Measurements from ENCODE around the gene MAGIX. TPM values are rescaled to one million over a fixed set of nuclear protein-coding genes. Genes with fewer than 3 reads are reported as not detected.
"Not testable (repeated sequence)": the region's sequence is repeated elsewhere in the genome, so short reads cannot be mapped to it uniquely, and the experiment has no call there.

The MAGIX gene
- total RNA-seq, 1 donor from 2014 or later, result 2.1 TPM

DNA sequence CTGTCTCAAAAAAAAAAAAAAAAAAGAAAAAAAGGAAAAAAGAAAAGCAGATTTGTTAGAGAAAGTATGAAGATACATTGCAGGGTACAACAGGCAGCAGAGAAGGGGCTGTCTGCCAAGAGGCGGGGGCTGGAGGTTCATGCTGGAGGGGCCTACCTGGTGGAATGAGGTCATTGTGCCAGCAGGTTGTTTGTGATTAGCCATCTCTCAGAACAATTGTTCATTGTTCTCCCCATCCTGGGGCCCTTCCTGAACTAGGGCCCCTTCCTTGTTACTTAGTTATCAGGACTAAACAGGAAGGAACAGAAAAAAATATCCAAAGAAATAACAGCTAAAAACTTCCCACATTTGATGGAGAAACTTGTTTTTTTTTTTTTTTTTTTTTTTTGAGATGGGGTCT, 25.1 kb upstream of the MAGIX start:
- no peaks in the 10 kb centered on the region for H3K4me1 ChIP-seq (ENCODE audit: control insufficient read depth in 3 of 3, insufficient read depth in 3 of 3, low read length in 3 of 3)

DNA sequence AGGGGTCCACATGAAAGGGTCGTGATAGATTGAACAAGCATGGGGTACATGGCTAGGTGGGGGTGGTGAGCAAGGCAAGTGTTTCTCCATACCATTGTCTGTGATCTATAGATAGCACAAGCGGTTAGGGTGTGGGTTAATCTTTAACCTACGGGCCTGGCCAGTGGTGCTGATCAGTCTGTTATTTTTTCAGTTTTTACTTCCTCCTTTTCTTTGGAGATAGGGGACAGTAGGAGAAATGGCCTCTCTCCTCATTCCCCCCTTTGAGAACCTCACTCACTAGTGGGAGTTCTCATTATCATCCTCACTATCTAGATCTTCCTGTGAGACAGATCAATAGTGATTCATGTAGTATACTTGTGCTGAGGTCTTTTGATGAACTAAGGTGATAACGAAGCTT, 22.8 kb upstream of the MAGIX start:
- Histone ChIP-seq H3K4me1 (ENCODE audit: control insufficient read depth in 3 of 3, insufficient read depth in 3 of 3, low read length in 3 of 3) (no peaks in the 10 kb centered on the region), H3K27me3 (ENCODE audit: control insufficient read depth in 3 of 3, insufficient read depth in 3 of 3, low read length in 3 of 3) (no peaks in the 10 kb centered on the region), H3K36me3 (ENCODE audit: control insufficient read depth in 3 of 3, insufficient read depth in 3 of 3, low read length in 3 of 3) (peaks cover 0 to 3% (median 2%) of the 10 kb centered on the region in 3 donors), H3K4me3 (ENCODE audit: low read length in 3 of 3) (no peak overlapping the region), H3K9me3 (ENCODE audit: control insufficient read depth in 3 of 3, low read length in 3 of 3) (peaks cover 0 to 2% (median 0%) of the 10 kb centered on the region in 3 donors), H3K9ac (ENCODE audit: low read depth in 1 of 3, low read length in 3 of 3) (no peak overlapping the region), H3K27ac (ENCODE audit: low read depth, low read length) (no peak overlapping the region)

More for the DNA sequence above, 25.1 kb upstream of the MAGIX start:
- Histone ChIP-seq H3K9ac (ENCODE audit: low read depth in 1 of 3, low read length in 3 of 3) (no peak overlapping the region), H3K36me3 (ENCODE audit: control insufficient read depth in 3 of 3, insufficient read depth in 3 of 3, low read length in 3 of 3) (peaks cover 0 to 3% (median 2%) of the 10 kb centered on the region in 3 donors), H3K9me3 (ENCODE audit: control insufficient read depth in 3 of 3, low read length in 3 of 3) (peaks cover 0 to 2% (median 0%) of the 10 kb centered on the region in 3 donors), H3K4me3 (ENCODE audit: low read length in 3 of 3) (no peak overlapping the region), H3K27ac (ENCODE audit: low read depth, low read length) (no peak overlapping the region), H3K27me3 (ENCODE audit: control insufficient read depth in 3 of 3, insufficient read depth in 3 of 3, low read length in 3 of 3) (no peaks in the 10 kb centered on the region)

DNA sequence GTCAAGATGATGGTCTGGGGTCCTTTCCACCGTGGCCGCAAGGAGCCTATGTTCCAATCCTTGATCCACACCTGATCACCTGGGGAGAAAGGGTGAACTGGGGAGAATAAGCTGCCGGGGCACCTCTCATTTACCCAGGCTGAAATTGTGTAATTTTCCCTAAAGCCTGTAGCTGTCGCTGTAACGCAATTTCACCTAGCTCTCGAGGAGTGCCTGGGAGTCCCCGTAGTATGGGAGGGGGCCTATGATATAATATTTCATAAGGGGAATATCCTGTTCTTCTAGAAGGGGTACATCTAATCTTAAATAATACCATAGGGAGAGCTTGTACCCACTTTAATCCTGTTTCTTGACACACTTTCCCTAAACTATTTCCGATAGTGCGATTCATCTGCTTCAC, 20.3 kb upstream of the MAGIX start:
- not testable (repeated sequence) for H3K27me3 ChIP-seq (ENCODE audit: control insufficient read depth in 3 of 3, insufficient read depth in 3 of 3, low read length in 3 of 3); H3K4me3 ChIP-seq (ENCODE audit: low read length in 3 of 3); H3K9ac ChIP-seq (ENCODE audit: low read depth in 1 of 3, low read length in 3 of 3); H3K4me1 ChIP-seq (ENCODE audit: control insufficient read depth in 3 of 3, insufficient read depth in 3 of 3, low read length in 3 of 3); H3K27ac ChIP-seq (ENCODE audit: low read depth, low read length); H3K36me3 ChIP-seq (ENCODE audit: control insufficient read depth in 3 of 3, insufficient read depth in 3 of 3, low read length in 3 of 3); H3K9me3 ChIP-seq (ENCODE audit: control insufficient read depth in 3 of 3, low read length in 3 of 3)

DNA sequence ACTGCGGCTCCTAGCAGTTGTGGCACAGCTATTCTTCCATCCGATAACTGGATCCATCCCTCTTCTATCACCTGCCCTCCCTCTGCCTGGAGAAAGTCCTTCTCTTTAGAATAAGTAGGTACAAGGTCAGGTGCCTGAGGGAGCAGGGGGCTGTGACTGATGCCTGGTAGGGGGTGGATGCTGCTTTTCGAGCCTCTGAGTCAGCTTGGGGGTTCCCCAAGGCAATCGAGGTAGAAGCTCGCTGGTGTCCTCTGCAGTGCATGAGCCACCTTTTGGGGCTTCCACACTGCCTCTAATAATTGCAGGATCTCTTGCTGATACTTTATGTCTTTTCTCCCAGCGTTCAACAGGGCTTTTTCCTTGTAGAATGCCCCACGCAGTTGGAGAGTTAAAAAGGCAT, 19.4 kb upstream of the MAGIX start:
- not testable (repeated sequence) for H3K9me3 ChIP-seq (ENCODE audit: control insufficient read depth in 3 of 3, low read length in 3 of 3); H3K36me3 ChIP-seq (ENCODE audit: control insufficient read depth in 3 of 3, insufficient read depth in 3 of 3, low read length in 3 of 3); H3K4me3 ChIP-seq (ENCODE audit: low read length in 3 of 3); H3K27me3 ChIP-seq (ENCODE audit: control insufficient read depth in 3 of 3, insufficient read depth in 3 of 3, low read length in 3 of 3); H3K9ac ChIP-seq (ENCODE audit: low read depth in 1 of 3, low read length in 3 of 3); H3K4me1 ChIP-seq (ENCODE audit: control insufficient read depth in 3 of 3, insufficient read depth in 3 of 3, low read length in 3 of 3); H3K27ac ChIP-seq (ENCODE audit: low read depth, low read length)

DNA sequence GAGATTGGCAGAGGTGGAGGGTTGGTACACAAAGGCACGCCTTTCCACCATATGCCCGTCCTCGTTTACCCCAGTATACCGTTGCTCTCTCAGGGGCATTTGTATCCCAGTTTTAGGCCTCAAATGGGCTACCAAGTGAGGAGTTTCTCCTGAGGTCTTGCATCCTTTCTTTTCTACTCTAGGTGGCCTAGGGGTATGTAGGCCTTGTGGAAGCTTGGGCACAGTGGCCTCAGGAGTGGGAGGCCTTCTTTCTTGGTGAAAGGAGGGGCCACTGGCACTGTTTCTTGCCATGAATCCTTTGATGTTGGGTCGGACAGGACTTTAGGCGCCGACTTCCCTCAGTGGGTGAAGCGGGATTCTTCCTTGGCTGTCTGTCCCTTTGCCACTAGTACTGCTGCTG, 15.3 kb upstream of the MAGIX start:
- H3K27me3 ChIP-seq (ENCODE audit: control insufficient read depth in 3 of 3, insufficient read depth in 3 of 3, low read length in 3 of 3), result no peaks in the 10 kb centered on the region
- no peak overlapping the region for H3K4me3 ChIP-seq (ENCODE audit: low read length in 3 of 3)
- H3K4me1 ChIP-seq (ENCODE audit: control insufficient read depth in 3 of 3, insufficient read depth in 3 of 3, low read length in 3 of 3), result no peaks in the 10 kb centered on the region
- H3K27ac ChIP-seq (ENCODE audit: low read depth, low read length), result no peak overlapping the region
- H3K9me3 ChIP-seq (ENCODE audit: control insufficient read depth in 3 of 3, low read length in 3 of 3), result no peaks in the 10 kb centered on the region
- H3K36me3 ChIP-seq (ENCODE audit: control insufficient read depth in 3 of 3, insufficient read depth in 3 of 3, low read length in 3 of 3), result no peaks in the 10 kb centered on the region
- no peak overlapping the region for H3K9ac ChIP-seq (ENCODE audit: low read depth in 1 of 3, low read length in 3 of 3)

DNA sequence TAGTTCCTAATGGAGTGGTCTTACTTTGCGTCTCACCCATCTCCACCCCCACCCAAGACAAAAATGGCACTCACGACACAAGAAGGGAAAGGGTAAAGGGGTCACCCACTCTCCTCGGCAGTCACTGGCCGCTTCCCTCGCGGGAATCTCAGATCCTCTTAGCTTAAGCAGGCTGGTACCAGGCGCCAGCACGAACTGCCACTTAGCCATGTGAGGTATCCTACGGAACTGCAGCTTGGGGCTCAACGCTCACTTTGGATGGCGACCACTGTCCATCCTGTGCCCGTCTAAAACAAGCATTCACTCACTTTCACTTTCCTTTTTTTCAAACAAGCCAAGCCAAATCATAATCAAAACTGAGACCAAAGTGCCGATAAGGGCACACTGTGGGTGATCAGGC, 14.6 kb upstream of the MAGIX start:
- Histone ChIP-seq H3K27me3 (ENCODE audit: control insufficient read depth in 3 of 3, insufficient read depth in 3 of 3, low read length in 3 of 3) (no peaks in the 10 kb centered on the region), H3K9ac (ENCODE audit: low read depth in 1 of 3, low read length in 3 of 3) (no peak overlapping the region), H3K9me3 (ENCODE audit: control insufficient read depth in 3 of 3, low read length in 3 of 3) (no peaks in the 10 kb centered on the region), H3K4me3 (ENCODE audit: low read length in 3 of 3) (no peak overlapping the region), H3K27ac (ENCODE audit: low read depth, low read length) (no peak overlapping the region), H3K4me1 (ENCODE audit: control insufficient read depth in 3 of 3, insufficient read depth in 3 of 3, low read length in 3 of 3) (no peaks in the 10 kb centered on the region), H3K36me3 (ENCODE audit: control insufficient read depth in 3 of 3, insufficient read depth in 3 of 3, low read length in 3 of 3) (no peaks in the 10 kb centered on the region)

DNA sequence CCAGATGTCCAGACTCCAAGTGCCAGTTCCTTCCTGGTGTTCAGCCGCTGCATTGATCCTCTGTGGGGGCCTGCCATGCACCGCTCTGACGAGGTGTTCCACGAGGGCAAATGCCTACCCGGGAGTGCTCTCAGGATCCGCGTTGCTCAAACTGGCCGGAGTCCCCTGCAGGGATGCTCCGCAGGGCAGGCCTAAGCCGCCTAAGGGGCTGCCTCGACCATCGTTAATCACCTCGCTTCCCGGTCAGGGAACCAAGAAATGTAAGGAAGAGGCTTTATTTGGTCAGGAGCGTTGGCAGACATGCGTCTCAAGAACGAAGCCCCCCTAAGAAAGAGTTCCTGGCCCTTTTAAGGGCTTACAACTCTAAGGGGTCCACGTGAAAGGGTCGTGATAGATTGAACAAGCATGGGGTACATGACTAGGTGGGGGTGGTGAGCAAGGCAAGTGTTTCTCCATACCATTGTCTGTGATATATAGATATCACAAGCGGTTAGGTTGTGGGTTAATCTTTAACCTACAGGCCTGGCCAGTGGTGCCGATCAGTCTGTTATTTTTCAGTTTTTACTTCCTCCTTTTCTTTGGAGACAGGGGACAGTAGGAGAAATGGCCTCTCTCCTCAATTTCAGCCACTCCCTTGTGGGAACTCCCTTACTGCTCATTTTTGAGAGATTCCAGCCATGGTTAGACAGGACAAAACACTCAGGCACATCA, 14.0 kb upstream of the MAGIX start:
- H3K36me3 ChIP-seq (ENCODE audit: control insufficient read depth in 3 of 3, insufficient read depth in 3 of 3, low read length in 3 of 3); H3K4me3 ChIP-seq (ENCODE audit: low read length in 3 of 3); H3K9me3 ChIP-seq (ENCODE audit: control insufficient read depth in 3 of 3, low read length in 3 of 3); H3K4me1 ChIP-seq (ENCODE audit: control insufficient read depth in 3 of 3, insufficient read depth in 3 of 3, low read length in 3 of 3); H3K27ac ChIP-seq (ENCODE audit: low read depth, low read length); H3K9ac ChIP-seq (ENCODE audit: low read depth in 1 of 3, low read length in 3 of 3); H3K27me3 ChIP-seq (ENCODE audit: control insufficient read depth in 3 of 3, insufficient read depth in 3 of 3, low read length in 3 of 3): not testable (repeated sequence)

DNA sequence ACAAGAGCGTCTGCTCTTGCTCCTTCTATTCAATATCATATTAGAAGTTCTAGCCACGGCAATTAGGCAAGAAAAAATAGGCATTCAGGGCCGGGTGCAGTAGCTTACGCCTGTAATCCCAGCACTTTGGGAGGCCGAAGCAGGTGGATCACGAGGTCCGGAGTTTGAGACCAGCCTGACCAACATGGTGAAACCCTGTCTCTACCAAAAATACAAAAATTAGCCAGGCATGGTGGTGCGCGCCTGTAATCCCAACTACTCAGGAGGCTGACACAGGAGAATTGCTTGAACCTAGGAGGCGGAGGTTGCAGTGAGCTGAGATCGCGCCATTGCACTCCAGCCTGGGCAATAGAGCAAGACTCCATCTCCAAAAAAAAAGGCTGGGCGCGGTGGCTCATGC, 13.3 kb upstream of the MAGIX start:
- H3K9ac ChIP-seq (ENCODE audit: low read depth in 1 of 3, low read length in 3 of 3); H3K4me1 ChIP-seq (ENCODE audit: control insufficient read depth in 3 of 3, insufficient read depth in 3 of 3, low read length in 3 of 3): not testable (repeated sequence)

DNA sequence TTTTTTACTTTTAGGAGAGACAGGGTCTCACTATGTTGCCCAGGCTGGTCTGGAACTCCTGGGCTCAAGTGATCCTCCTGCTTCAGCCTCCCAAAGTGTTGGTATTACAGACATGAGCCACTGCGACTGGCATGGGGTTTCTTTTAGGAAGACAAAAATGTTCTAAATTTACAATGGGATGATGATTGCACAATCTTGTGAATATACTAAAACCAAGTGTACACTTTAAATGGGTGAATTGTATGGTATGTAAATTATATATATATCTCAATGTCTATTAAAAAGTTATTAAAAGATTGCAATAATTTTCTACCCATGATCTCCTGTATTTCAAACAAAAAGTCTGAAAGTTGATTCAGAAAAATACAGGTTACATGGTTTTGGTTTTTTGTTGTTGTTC, 9.1 kb upstream of the MAGIX start:
- no peak overlapping the region for H3K9ac ChIP-seq (ENCODE audit: low read depth in 1 of 3, low read length in 3 of 3)

More for the DNA sequence above, 13.3 kb upstream of the MAGIX start:
- H3K27ac ChIP-seq (ENCODE audit: low read depth, low read length); H3K4me3 ChIP-seq (ENCODE audit: low read length in 3 of 3); H3K27me3 ChIP-seq (ENCODE audit: control insufficient read depth in 3 of 3, insufficient read depth in 3 of 3, low read length in 3 of 3); H3K36me3 ChIP-seq (ENCODE audit: control insufficient read depth in 3 of 3, insufficient read depth in 3 of 3, low read length in 3 of 3); H3K9me3 ChIP-seq (ENCODE audit: control insufficient read depth in 3 of 3, low read length in 3 of 3): not testable (repeated sequence)

DNA sequence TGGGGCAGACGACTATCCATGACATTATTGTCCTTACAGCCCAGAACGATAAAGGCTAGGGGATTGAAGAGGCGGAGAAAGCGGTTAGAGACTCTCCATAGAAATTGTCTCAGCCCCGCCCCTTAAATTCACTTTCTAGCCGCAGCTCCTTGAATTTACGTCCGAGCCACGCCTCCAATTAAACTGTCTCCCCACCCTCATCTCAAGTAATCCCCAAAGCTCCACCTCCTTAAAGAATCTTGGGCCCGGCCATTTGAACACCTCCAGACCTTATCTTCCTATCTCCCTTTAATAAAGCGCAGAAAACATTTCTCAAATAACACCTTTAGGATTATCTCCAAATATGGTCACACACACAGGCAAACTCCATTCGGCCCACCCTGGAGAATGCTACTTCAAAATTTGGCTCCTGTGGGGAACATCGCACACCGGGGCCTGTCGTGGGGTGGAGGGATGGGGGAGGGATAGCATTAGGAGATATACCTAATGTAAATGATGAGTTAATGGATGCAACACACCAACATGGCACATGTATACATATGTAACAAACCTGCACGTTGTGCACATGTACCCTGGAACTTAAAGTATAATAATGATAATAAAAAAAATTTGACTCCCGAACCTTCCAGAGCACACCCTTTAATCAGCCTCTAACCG, 7.2 kb upstream of the MAGIX start:
- Histone ChIP-seq H3K4me1 (ENCODE audit: control insufficient read depth in 3 of 3, insufficient read depth in 3 of 3, low read length in 3 of 3) (peaks cover 0 to 9% (median 6%) of the 10 kb centered on the region in 3 donors), H3K4me3 (ENCODE audit: low read length in 3 of 3) (peak overlapping the region; percentile 72 to 81 (median 79)), H3K36me3 (ENCODE audit: control insufficient read depth in 3 of 3, insufficient read depth in 3 of 3, low read length in 3 of 3) (no peaks in the 10 kb centered on the region), H3K27me3 (ENCODE audit: control insufficient read depth in 3 of 3, insufficient read depth in 3 of 3, low read length in 3 of 3) (no peaks in the 10 kb centered on the region), H3K27ac (ENCODE audit: low read depth, low read length) (peak overlapping the region; percentile 94), H3K9me3 (ENCODE audit: control insufficient read depth in 3 of 3, low read length in 3 of 3) (no peaks in the 10 kb centered on the region), H3K9ac (ENCODE audit: low read depth in 1 of 3, low read length in 3 of 3) (peak overlapping the region; percentile 71 to 87 (median 84))

More for the DNA sequence above, 9.1 kb upstream of the MAGIX start:
- Histone ChIP-seq H3K27me3 (ENCODE audit: control insufficient read depth in 3 of 3, insufficient read depth in 3 of 3, low read length in 3 of 3) (no peaks in the 10 kb centered on the region), H3K4me3 (ENCODE audit: low read length in 3 of 3) (no peak overlapping the region), H3K4me1 (ENCODE audit: control insufficient read depth in 3 of 3, insufficient read depth in 3 of 3, low read length in 3 of 3) (peaks cover 0 to 9% (median 6%) of the 10 kb centered on the region in 3 donors), H3K27ac (ENCODE audit: low read depth, low read length) (no peak overlapping the region), H3K36me3 (ENCODE audit: control insufficient read depth in 3 of 3, insufficient read depth in 3 of 3, low read length in 3 of 3) (no peaks in the 10 kb centered on the region), H3K9me3 (ENCODE audit: control insufficient read depth in 3 of 3, low read length in 3 of 3) (no peaks in the 10 kb centered on the region)

Data from skeletal muscle tissue (tissue), 4 donors.